GM12872 (cell line): ENCODE results near the gene ANKRD27.

Source experiments
- CTCF ChIP-seq: IDR thresholded peaks from 3 replicates; pipeline ENCODE4 v1.5.1; 2011; ENCODE audit warnings: low read depth, mild to moderate bottlenecking, low read length, moderate library complexity; ENCODE audit not compliant: insufficient read depth

The ANKRD27 gene

GRCh38 chr19:32614916-32615315 lies 60.1 kb downstream of the ANKRD27 start:
- no peak for TF ChIP-seq CTCF

- no peak for TF ChIP-seq CTCF
Measured at GRCh38 chr19:32613008-32613407, 62.0 kb downstream of the ANKRD27 start.

- no peak for TF ChIP-seq CTCF
Measured at GRCh38 chr19:32611161-32611560, 63.8 kb downstream of the ANKRD27 start.

DNA sequence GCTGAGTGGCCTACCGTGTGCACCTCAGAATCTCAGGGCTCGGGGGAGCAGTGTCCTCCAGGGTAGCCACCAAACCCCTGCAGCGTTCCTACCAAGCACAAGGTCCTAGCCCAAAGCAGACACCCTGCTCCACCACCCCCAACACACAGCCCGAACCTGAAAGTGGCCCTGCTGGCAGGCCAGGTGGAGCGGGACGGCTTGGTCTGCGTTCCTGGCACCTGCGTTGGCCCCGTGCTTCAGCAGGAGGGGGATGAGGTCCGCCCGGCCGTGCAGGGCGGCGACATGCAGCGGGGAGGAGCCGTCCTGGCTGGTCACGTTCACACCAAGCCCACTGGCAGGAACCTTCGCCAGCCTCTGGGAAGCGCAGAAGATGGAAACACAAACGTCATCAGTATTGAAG lies 67.5 kb downstream of the ANKRD27 start:
- no peak for TF ChIP-seq CTCF

DNA sequence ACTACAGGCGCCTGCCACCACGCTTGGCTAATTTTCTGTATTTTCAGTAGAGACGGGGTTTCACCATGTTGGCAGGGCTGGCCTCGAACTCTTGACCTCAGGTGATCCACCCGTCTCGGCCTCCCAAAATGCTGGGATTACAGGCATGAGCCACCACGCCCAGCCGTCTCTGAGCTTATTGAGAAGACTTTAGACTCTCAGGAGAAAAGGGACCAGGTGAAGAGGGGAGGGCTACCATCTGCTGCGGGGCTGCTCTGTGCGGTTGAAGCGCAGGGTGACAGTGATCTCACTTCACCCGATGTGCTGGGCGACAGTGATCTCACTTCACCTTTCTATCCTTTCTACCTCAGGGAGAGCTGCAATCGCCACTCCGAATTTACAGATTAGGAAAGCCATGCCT lies 68.7 kb downstream of the ANKRD27 start:
- no peak for TF ChIP-seq CTCF

GRCh38 chr19:32605544-32605943 lies 69.4 kb downstream of the ANKRD27 start:
- TF ChIP-seq CTCF, result no peak

- TF ChIP-seq CTCF, result no peak
Measured at GRCh38 chr19:32603961-32604360, 71.0 kb downstream of the ANKRD27 start.

- peak; percentile 66 for TF ChIP-seq CTCF
Measured at GRCh38 chr19:32599736-32600157, 75.2 kb downstream of the ANKRD27 start.
